ENCODE data around the gene HBE1.

- TF ChIP-seq EZH2 (IDR thresholded peaks at IDR 0.05; ENCODE audit: low read length) (no peak), CTCF (optimal IDR thresholded peaks at IDR 0.05 in 1 of 3, IDR thresholded peaks at IDR 0.05 in 1 of 3, conservative IDR thresholded peaks at IDR 0.05 in 1 of 3; ENCODE audit: extremely low read depth in 1 of 3, insufficient read depth in 2 of 3, low read length in 3 of 3) (no peak)
Observed at GRCh38 chr11:5297721-5298323, 28.1 kb upstream of the HBE1 start.

Measured in keratinocyte (primary cell).